Ovary (tissue), 3 donors: ENCODE measurements around the gene SLC4A5.

Source experiments
- EP300 ChIP-seq: sonication (generic); formaldehyde crosslinking; IDR thresholded peaks from one replicate; pipeline ENCODE4 v1.6.1; 2017; ENCODE audit warnings: antibody characterized with exemption
- POLR2A ChIP-seq: fragments of 450-650 bp; IDR thresholded peaks from one replicate; pipeline ENCODE4 v1.6.1; 2017; ENCODE audit warnings: antibody characterized with exemption, mild to moderate bottlenecking, moderate library complexity
- TF ChIP-seq, protein P1 (sequence below), 3 donors: fragments of 450-650 bp in 2 of 3; fragments of 200-600 bp in 1 of 3; IDR thresholded peaks; one replicate each; pipeline versions ENCODE4 v1.5.1 to v1.8.0; 2016 to 2022; ENCODE audit warnings: antibody characterized with exemption in 3 of 3, mild to moderate bottlenecking in 1 of 3
- donor health status: DM: no; HTN: no; CAD: no.

DNA sequence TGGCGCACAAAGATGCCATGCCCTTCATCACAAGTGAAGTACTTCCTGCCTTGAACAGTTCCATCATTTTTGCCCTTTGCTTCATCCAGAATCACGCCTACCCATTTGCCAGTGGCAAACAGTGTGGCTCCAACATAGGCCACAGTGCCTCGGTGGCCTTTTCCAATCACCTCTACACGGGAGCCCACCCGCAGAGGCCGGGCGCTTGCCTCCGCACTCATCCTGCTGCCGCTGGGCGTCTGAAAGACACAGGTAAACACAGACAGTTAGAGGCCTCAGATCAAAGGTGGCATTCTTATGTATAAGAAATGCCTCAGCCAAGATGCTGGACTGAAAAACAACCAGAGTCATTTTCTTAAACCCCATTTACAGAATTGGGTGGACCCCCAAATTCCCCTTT, 34.8 kb upstream of the SLC4A5 start:
- TF ChIP-seq, protein P1, sequence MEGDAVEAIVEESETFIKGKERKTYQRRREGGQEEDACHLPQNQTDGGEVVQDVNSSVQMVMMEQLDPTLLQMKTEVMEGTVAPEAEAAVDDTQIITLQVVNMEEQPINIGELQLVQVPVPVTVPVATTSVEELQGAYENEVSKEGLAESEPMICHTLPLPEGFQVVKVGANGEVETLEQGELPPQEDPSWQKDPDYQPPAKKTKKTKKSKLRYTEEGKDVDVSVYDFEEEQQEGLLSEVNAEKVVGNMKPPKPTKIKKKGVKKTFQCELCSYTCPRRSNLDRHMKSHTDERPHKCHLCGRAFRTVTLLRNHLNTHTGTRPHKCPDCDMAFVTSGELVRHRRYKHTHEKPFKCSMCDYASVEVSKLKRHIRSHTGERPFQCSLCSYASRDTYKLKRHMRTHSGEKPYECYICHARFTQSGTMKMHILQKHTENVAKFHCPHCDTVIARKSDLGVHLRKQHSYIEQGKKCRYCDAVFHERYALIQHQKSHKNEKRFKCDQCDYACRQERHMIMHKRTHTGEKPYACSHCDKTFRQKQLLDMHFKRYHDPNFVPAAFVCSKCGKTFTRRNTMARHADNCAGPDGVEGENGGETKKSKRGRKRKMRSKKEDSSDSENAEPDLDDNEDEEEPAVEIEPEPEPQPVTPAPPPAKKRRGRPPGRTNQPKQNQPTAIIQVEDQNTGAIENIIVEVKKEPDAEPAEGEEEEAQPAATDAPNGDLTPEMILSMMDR (IDR thresholded peaks at IDR 0.05), result no peak
- TF ChIP-seq POLR2A (no peak), EP300 (no peak)
